HUES48 (cell line): ENCODE data around the gene FRRS1.

Experiments
- H3K27ac ChIP-seq: one replicate; pipeline ENCODE4 v1.7.0; 2013; ENCODE audit warnings: low read depth, low read length, inconsistent platforms
- H3K27me3 ChIP-seq: 2 replicates; pipeline ENCODE4 v1.6.1; 2013; ENCODE audit warnings: mild to moderate bottlenecking, low read length; ENCODE audit not compliant: control insufficient read depth, insufficient read depth
- H3K36me3 ChIP-seq: 2 replicates; pipeline ENCODE4 v1.6.1; 2013; ENCODE audit warnings: low read length; ENCODE audit not compliant: control insufficient read depth, insufficient read depth
- H3K4me1 ChIP-seq: 2 replicates; pipeline ENCODE4 v1.6.1; 2013; ENCODE audit warnings: mild to moderate bottlenecking, low read length; ENCODE audit not compliant: control insufficient read depth, insufficient read depth
- H3K4me3 ChIP-seq: 2 replicates; pipeline ENCODE4 v1.5.1; 2013; ENCODE audit warnings: mild to moderate bottlenecking, low read depth, low read length
- H3K9ac ChIP-seq: 2 replicates; pipeline ENCODE4 v1.6.1; 2013; ENCODE audit warnings: mild to moderate bottlenecking, low read depth, low read length, moderate library complexity
- H3K9me3 ChIP-seq: 2 replicates; pipeline ENCODE4 v1.6.1; 2013; ENCODE audit warnings: low read length; ENCODE audit not compliant: control insufficient read depth, insufficient read depth

The FRRS1 gene

DNA sequence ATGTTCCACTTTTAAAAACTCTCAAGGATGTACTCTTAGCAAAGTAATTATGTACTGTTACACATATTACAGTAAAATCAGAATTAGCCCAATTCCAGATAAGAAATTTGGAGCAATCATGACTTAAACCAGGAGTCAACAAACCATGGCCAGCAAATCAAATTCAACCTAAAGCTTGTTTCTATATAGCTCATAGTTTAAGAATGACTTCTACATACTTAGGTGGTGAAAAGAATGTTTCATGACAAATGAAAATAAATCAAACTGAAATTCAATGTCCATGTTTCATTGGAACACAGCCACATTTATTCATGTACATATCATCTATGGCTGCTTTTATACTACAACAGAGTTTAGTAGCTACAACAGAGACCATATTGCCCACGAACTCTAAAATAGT is 35.1 kb downstream of the FRRS1 start:
- no peak overlapping the region for H3K4me3 ChIP-seq
- no peak overlapping the region for H3K27ac ChIP-seq
- no peaks in the 10 kb centered on the region for H3K36me3 ChIP-seq
- no peaks in the 10 kb centered on the region for H3K27me3 ChIP-seq
- H3K4me1 ChIP-seq = peaks cover 13% of the 10 kb centered on the region
- H3K9me3 ChIP-seq = no peaks in the 10 kb centered on the region
- no peak overlapping the region for H3K9ac ChIP-seq

DNA sequence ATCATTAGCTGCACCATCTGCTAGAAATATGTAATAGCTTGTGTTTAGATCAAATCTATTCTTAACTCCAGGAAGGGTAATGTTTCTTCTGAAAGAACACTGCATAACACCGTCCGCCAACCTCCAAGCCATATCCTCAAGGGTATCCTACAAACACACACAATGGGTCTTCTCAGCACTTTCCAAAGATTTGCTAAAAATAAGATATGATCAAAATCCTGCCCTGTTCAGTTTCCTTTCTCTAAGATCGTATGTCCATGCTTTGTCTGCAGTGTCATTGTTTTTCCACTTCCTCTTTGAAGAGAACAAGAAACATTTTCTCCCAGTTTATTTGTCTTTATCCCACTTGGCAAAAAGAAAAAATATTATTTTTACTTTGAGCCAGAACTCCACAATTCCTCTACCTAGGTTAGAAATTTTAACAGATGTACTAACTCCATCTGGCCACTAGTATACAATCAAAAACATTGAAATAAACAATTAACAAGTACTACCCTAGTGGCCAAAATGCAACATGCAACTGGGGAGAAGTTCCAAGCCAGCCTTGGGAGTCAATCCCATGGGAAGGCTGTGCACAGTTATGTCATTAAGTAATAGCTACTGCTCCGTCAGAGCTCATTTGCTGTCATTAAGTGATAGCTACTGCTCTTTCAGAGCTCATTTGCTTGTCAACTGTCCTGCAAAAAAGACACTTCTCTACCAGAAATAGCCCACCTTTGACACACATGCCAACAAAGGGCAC is 37.8 kb downstream of the FRRS1 start:
- Histone ChIP-seq H3K27ac (no peak overlapping the region), H3K9me3 (no peaks in the 10 kb centered on the region), H3K4me3 (no peak overlapping the region), H3K9ac (no peak overlapping the region), H3K4me1 (peaks cover 17% of the 10 kb centered on the region), H3K36me3 (no peaks in the 10 kb centered on the region), H3K27me3 (no peaks in the 10 kb centered on the region)

DNA sequence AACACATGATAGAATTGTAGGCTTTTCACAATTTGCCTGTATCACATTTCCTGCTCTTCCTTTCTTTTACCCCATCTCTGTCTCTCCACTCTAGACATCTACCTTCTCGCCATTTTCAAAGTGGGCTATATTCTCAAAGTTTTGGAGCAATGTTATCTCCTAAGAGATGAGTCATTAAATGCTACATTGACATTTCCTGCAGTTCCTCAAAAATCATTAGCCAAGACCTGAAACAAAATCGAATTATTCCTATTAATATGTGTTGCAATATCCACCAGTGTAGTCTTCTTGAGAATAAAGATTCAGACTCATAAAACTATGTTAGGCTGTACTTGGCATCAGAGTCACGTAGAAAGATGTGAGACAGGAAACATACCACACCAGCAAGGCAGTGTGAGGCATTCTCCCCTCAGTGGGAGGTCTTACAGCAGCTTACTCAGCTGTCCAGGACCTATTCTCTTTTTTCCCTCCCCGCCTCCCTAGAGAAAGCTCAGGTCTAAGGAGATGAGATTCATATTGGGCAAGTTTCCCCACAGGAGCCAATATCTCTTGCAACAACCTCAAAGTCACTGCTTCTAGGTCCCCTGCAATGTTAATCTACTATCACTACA is 38.8 kb downstream of the FRRS1 start:
- H3K9ac ChIP-seq = no peak overlapping the region

DNA sequence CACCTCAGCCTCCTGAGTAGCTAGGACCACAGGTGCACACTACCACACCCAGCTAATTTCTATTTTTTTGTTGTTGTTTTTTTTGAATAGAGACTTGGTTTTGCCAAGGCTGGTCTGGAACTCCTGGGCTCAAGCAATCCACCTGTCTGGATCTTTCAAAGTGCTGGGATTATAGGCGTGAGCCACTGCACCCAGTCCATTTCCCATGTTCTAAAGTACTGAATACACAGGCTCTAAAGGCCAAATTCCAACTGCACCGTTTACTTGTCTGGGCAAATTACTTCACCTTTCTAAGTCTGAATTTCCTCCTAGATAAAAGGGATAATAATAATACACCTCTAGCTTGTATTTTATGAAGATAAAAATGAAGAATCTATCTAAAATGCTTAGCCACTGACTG is 39.6 kb downstream of the FRRS1 start:
- no peak overlapping the region for H3K27ac ChIP-seq
- H3K27me3 ChIP-seq = no peaks in the 10 kb centered on the region
- no peak overlapping the region for H3K4me3 ChIP-seq
- H3K9ac ChIP-seq = no peak overlapping the region
- H3K9me3 ChIP-seq = no peaks in the 10 kb centered on the region
- peaks cover 17% of the 10 kb centered on the region for H3K4me1 ChIP-seq
- H3K36me3 ChIP-seq = no peaks in the 10 kb centered on the region

More for the DNA sequence above, 38.8 kb downstream of the FRRS1 start:
- Histone ChIP-seq H3K27me3 (no peaks in the 10 kb centered on the region), H3K4me1 (peaks cover 17% of the 10 kb centered on the region), H3K27ac (peak overlapping the region; percentile 29), H3K9me3 (no peaks in the 10 kb centered on the region), H3K36me3 (no peaks in the 10 kb centered on the region), H3K4me3 (peak overlapping the region; percentile 9; the same call in 1 of the 2 replicates)

DNA sequence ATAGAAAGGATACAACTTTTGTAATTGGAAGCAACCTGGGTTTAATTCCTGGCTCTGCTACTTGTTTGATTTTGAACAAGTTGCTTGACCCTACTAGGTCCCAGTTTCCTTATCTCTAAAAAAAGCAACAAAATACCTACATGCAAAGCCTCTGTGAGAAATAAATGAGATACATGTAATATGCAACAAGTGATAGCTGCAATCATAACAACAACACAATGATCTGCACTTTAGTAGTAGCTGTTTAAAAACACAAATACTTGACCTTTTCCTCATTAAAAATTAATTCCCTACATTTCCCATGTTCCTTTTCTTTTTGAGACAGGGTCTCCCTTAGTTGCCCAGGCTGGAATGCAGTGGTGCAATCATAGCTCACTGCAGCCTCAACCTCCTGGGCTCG is 40.0 kb downstream of the FRRS1 start:
- no peak overlapping the region for H3K4me3 ChIP-seq
- no peaks in the 10 kb centered on the region for H3K9me3 ChIP-seq
- H3K27ac ChIP-seq = no peak overlapping the region
- H3K9ac ChIP-seq = no peak overlapping the region
- no peaks in the 10 kb centered on the region for H3K36me3 ChIP-seq
- H3K27me3 ChIP-seq = no peaks in the 10 kb centered on the region
- peaks cover 17% of the 10 kb centered on the region for H3K4me1 ChIP-seq

GRCh38 chr1:99725996-99726395 is 40.4 kb downstream of the FRRS1 start:
- Histone ChIP-seq H3K27ac (no peak overlapping the region), H3K4me3 (no peak overlapping the region), H3K27me3 (no peaks in the 10 kb centered on the region), H3K9ac (no peak overlapping the region), H3K36me3 (no peaks in the 10 kb centered on the region), H3K9me3 (no peaks in the 10 kb centered on the region), H3K4me1 (peaks cover 17% of the 10 kb centered on the region)

- Histone ChIP-seq H3K4me1 (peaks cover 14% of the 10 kb centered on the region), H3K27ac (no peak overlapping the region), H3K9ac (no peak overlapping the region), H3K36me3 (no peaks in the 10 kb centered on the region), H3K9me3 (no peaks in the 10 kb centered on the region), H3K4me3 (no peak overlapping the region), H3K27me3 (no peaks in the 10 kb centered on the region)
Measured at GRCh38 chr1:99723251-99723650, 43.2 kb downstream of the FRRS1 start.

DNA sequence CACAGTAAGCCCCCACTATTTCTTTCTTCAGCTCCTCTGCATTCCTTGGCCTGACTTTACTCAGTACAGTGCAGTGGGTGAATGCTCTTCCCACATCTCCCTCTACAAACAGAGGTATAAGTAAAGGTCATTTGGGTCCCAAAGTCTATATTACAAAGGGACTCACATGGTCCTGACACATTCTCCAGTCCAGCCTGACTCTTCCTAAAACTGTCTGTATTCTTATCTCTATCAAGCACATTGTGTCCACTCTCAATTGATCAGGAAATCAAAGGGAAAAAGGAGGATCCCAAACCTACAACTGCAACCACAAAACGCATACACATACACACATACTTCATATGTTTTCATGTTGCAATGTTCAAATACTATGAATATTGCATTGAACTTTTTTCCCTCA is 49.4 kb downstream of the FRRS1 start:
- H3K9ac ChIP-seq = no peak overlapping the region
- no peaks in the 10 kb centered on the region for H3K9me3 ChIP-seq
- 0 out of 2 replicates have a peak, but pooled peaks cover 5% of the 10 kb centered on the region for H3K36me3 ChIP-seq
- H3K27ac ChIP-seq = no peak overlapping the region
- no peaks in the 10 kb centered on the region for H3K27me3 ChIP-seq
- no peak overlapping the region for H3K4me3 ChIP-seq
- H3K4me1 ChIP-seq = no peaks in the 10 kb centered on the region

GRCh38 chr1:99713006-99713405 is 53.4 kb downstream of the FRRS1 start:
- no peak overlapping the region for H3K4me3 ChIP-seq
- H3K36me3 ChIP-seq = peaks cover 8% of the 10 kb centered on the region; the same call in 1 of the 2 replicates
- H3K4me1 ChIP-seq = no peaks in the 10 kb centered on the region
- no peak overlapping the region for H3K27ac ChIP-seq
- H3K9ac ChIP-seq = no peak overlapping the region
- H3K9me3 ChIP-seq = no peaks in the 10 kb centered on the region
- no peaks in the 10 kb centered on the region for H3K27me3 ChIP-seq

DNA sequence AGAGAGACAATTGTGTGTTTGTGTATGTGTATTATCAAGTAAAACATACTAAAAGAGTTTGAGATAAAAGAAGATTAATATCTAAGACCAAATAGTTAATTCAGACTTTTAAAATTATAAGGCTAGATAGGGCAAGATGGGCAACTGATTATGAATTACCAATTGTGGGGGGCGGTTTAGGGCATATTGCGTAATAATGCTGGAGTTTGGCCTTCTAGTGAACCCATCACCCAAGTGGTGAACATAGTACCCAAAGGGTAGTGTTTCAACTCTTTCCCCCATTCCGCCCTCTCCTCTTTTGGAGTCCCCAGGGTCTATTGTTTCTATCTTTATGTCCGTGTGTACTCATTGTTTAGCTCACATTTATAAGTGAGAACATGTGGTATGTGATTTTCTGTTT is 55.4 kb downstream of the FRRS1 start:
- H3K36me3 ChIP-seq = peaks cover 8% of the 10 kb centered on the region; the same call in 1 of the 2 replicates
- no peaks in the 10 kb centered on the region for H3K27me3 ChIP-seq
- H3K4me1 ChIP-seq = no peaks in the 10 kb centered on the region
- no peak overlapping the region for H3K4me3 ChIP-seq
- H3K9ac ChIP-seq = no peak overlapping the region
- H3K27ac ChIP-seq = no peak overlapping the region
- H3K9me3 ChIP-seq = no peaks in the 10 kb centered on the region

DNA sequence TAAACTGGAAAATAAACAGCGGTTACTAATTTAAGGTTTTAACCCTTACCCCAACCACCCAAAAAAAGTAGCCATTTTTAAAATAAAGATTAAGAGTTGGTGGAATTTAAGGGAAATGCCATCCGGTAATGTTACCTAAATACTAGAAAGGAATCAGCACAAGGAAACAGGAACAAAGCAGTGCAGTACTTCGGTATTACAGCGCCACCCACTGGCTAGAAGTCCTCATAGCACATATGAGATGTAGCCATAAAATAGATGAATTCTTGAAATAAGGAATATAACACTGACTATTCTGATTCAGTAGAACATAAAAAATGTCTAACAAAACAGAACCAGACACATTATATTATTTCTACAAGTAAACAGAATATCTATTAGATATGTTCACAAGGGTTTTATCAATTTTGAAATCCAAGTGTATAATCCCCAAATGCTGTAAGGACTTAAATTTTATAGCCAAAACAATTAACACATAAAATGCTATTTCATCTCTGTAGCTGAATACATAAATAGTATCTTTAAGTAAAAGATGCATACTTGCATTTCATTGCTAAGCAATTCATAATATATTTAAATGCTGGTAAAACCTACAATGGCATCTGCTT is 58.8 kb downstream of the FRRS1 start:
- Histone ChIP-seq H3K27ac (no peak overlapping the region), H3K9ac (no peak overlapping the region), H3K4me3 (no peak overlapping the region), H3K36me3 (peaks cover 3% of the 10 kb centered on the region; the same call in 1 of the 2 replicates), H3K9me3 (no peaks in the 10 kb centered on the region; the same call in 1 of the 2 replicates), H3K4me1 (no peaks in the 10 kb centered on the region), H3K27me3 (no peaks in the 10 kb centered on the region)
